H1 (cell line): ENCODE results near the gene KLF7. TPM values are rescaled to one million over a fixed set of nuclear protein-coding genes. Genes with fewer than 3 reads are reported as not detected.

Experiments
- CTCF ChIA-PET: fragments of 300-600 bp; sonication (Branson Sonifier 250); formaldehyde crosslinking; loops from one replicate; lab custom pipeline; 2021; ENCODE audit not compliant: partially characterized antibody; lab: Charles Lee
- POLR2A ChIA-PET: fragments of 300-600 bp; sonication (Branson Sonifier 250); formaldehyde crosslinking; loops from one replicate; lab custom pipeline; 2021; ENCODE audit warnings: inconsistent platforms; ENCODE audit not compliant: partially characterized antibody; lab: Charles Lee
- DNase-seq, 2 experiments: peaks; one replicate each; pipeline versions ENCODE4 v3.0.0 to v3.0.0-alpha.2; 2010 to 2022; ENCODE audit warnings: low spot score in 2 of 2, low read depth in 1 of 2, mixed read lengths in 1 of 2
- FAIRE-seq: peaks from 2 replicates; lab custom pipeline; 2011; peaks lifted over from hg19 to GRCh38; lab: Jason Lieb, UNC
- H2AFZ ChIP-seq: 2 replicates; pipeline ENCODE4 v1.8.1; 2012; ENCODE audit warnings: low read length, inconsistent platforms
- H2AK5ac ChIP-seq: 2 replicates; pipeline ENCODE4 v1.6.1; 2013; ENCODE audit warnings: low read depth, low read length
- H2BK120ac ChIP-seq: replicated peaks from 2 replicates; pipeline ENCODE3; 2013; ENCODE audit warnings: low read depth, low read length, inconsistent platforms
- H2BK12ac ChIP-seq: 2 replicates; pipeline ENCODE4 v1.6.1; 2013; ENCODE audit warnings: low read depth, low read length
- H2BK15ac ChIP-seq: 2 replicates; pipeline ENCODE4 v1.6.1; 2013; ENCODE audit warnings: low read length
- H2BK20ac ChIP-seq: 2 replicates; pipeline ENCODE4 v1.6.1; 2013; ENCODE audit warnings: low read length
- H2BK5ac ChIP-seq: 2 replicates; pipeline ENCODE4 v1.6.1; 2013; ENCODE audit warnings: low read depth, low read length
- H3K14ac ChIP-seq: 2 replicates; pipeline ENCODE4 v1.6.1; 2013; ENCODE audit warnings: inconsistent platforms; ENCODE audit not compliant: insufficient read length
- H3K18ac ChIP-seq: 2 replicates; pipeline ENCODE4 v1.6.1; 2013; ENCODE audit warnings: low read length; ENCODE audit errors: extremely low read depth
- H3K23ac ChIP-seq: 2 replicates; pipeline ENCODE4 v1.6.1; 2013; ENCODE audit warnings: inconsistent platforms; ENCODE audit not compliant: insufficient read length
- H3K23me2 ChIP-seq: 2 replicates; pipeline ENCODE4 v1.6.1; 2013; ENCODE audit warnings: low read depth, low read length
- H3K27ac ChIP-seq: 2 replicates; pipeline ENCODE4 v1.6.1; 2011; ENCODE audit warnings: low read depth, low read length, inconsistent platforms
- H3K27me3 ChIP-seq, 4 experiments: replicated peaks in 1 of 4; 1 replicate in 1 of 4; 2 replicates in 3 of 4; pipeline versions ENCODE4 v1.6.1 to v1.8.1; 2011 to 2013; ENCODE audit warnings: low read length in 3 of 4, mild to moderate bottlenecking in 3 of 4, inconsistent platforms in 2 of 4, mixed read lengths in 2 of 4, moderate library complexity in 1 of 4; ENCODE audit not compliant: control insufficient read depth in 3 of 4, insufficient read depth in 3 of 4; ENCODE audit errors: extremely low read depth in 1 of 4
- H3K36me3 ChIP-seq, 4 experiments: 2 replicates each; pipeline versions ENCODE4 v1.6.1 to v1.8.1; 2011 to 2013; ENCODE audit warnings: mild to moderate bottlenecking in 4 of 4, low read length in 3 of 4, moderate library complexity in 2 of 4, control low read depth in 1 of 4, inconsistent platforms in 1 of 4; ENCODE audit not compliant: insufficient read depth in 4 of 4, control insufficient read depth in 2 of 4
- H3K4ac ChIP-seq: replicated peaks from 2 replicates; pipeline ENCODE3; 2013; ENCODE audit warnings: low read length, low read depth, mixed read lengths, inconsistent platforms; ENCODE audit not compliant: insufficient read length
- H3K4me1 ChIP-seq, 4 experiments: replicated peaks in 1 of 4; 1 replicate in 1 of 4; 2 replicates in 3 of 4; pipeline versions ENCODE4 v1.6.1 to v1.8.1; 2011 to 2013; ENCODE audit warnings: low read length in 3 of 4, inconsistent platforms in 2 of 4, mixed read lengths in 1 of 4; ENCODE audit not compliant: insufficient read depth in 4 of 4, control insufficient read depth in 3 of 4
- H3K4me2 ChIP-seq, 2 experiments: 2 replicates each; pipeline versions ENCODE4 v1.6.1 to v1.8.1; 2011 to 2013; ENCODE audit warnings: low read depth in 2 of 2, low read length in 2 of 2, control low read depth in 1 of 2, inconsistent platforms in 1 of 2, mild to moderate bottlenecking in 1 of 2; ENCODE audit not compliant: insufficient read depth in 1 of 2
- H3K4me3 ChIP-seq, 4 experiments: fragments of 200-600, 300-600 bp in 1 of 4; sonication (generic), shearing (Covaris generic), sonication (Bioruptor Twin) in 1 of 4; 2 replicates each; pipeline versions ENCODE4 v1.5.1 to v1.8.1; 2011 to 2016; ENCODE audit warnings: low read length in 4 of 4, low read depth in 3 of 4, control low read depth in 2 of 4, inconsistent platforms in 2 of 4, mild to moderate bottlenecking in 2 of 4, mixed read lengths in 1 of 4, moderate library complexity in 1 of 4; ENCODE audit not compliant: insufficient read depth in 2 of 4; ENCODE audit errors: extremely low read depth in 1 of 4
- H3K56ac ChIP-seq: replicated peaks from 2 replicates; pipeline ENCODE3; 2013; ENCODE audit warnings: low read depth, mild to moderate bottlenecking, mixed read lengths, low read length, inconsistent platforms; ENCODE audit not compliant: insufficient read length
- H3K79me1 ChIP-seq: 2 replicates; pipeline ENCODE4 v1.6.1; 2013; ENCODE audit warnings: low read depth, low read length, control low read depth
- H3K79me2 ChIP-seq, 2 experiments: 2 replicates each; pipeline versions ENCODE4 v1.6.1 to v1.8.1; 2012 to 2013; ENCODE audit warnings: low read length in 2 of 2, mild to moderate bottlenecking in 2 of 2, inconsistent platforms in 1 of 2; ENCODE audit not compliant: insufficient read depth in 2 of 2, control insufficient read depth in 1 of 2
- H3K9ac ChIP-seq, 4 experiments: replicated peaks in 1 of 4; 1 replicate in 1 of 4; 2 replicates in 3 of 4; pipeline versions ENCODE4 v1.6.1 to v1.8.1; 2011 to 2013; ENCODE audit warnings: low read depth in 3 of 4, low read length in 3 of 4, control low read depth in 2 of 4, mild to moderate bottlenecking in 2 of 4, moderate library complexity in 2 of 4, inconsistent platforms in 1 of 4; ENCODE audit errors: extremely low read depth in 1 of 4
- H3K9me3 ChIP-seq, 2 experiments: 2 replicates each; pipeline versions ENCODE4 v1.6.1 to v1.8.1; 2012 to 2013; ENCODE audit warnings: mild to moderate bottlenecking in 2 of 2, moderate library complexity in 2 of 2, control low read depth in 1 of 2, inconsistent platforms in 1 of 2, low read depth in 1 of 2, low read length in 1 of 2, mixed read lengths in 1 of 2; ENCODE audit not compliant: insufficient read depth in 2 of 2
- H4K20me1 ChIP-seq, 2 experiments: replicated peaks in 1 of 2; 2 replicates each; pipeline versions ENCODE3 to v1.8.1; 2011 to 2013; ENCODE audit warnings: inconsistent platforms in 2 of 2, low read length in 2 of 2, mild to moderate bottlenecking in 1 of 2; ENCODE audit not compliant: insufficient read depth in 2 of 2, control insufficient read depth in 1 of 2
- H4K5ac ChIP-seq: 2 replicates; pipeline ENCODE4 v1.6.1; 2013; ENCODE audit warnings: low read length, low read depth, mixed read lengths, inconsistent platforms; ENCODE audit not compliant: insufficient read length
- H4K8ac ChIP-seq: 2 replicates; pipeline ENCODE4 v1.8.0; 2013; ENCODE audit warnings: mild to moderate bottlenecking, moderate library complexity, low read length, inconsistent platforms; ENCODE audit not compliant: insufficient read depth; ENCODE audit errors: extremely low read depth
- H4K91ac ChIP-seq: replicated peaks from 2 replicates; pipeline ENCODE3; 2013; ENCODE audit warnings: low read length, mixed read lengths, inconsistent platforms; ENCODE audit not compliant: insufficient read length
- ASH2L ChIP-seq: fragments of 200-600, 300-600 bp; sonication (generic); IDR thresholded peaks from one replicate; pipeline ENCODE4 v1.7.1; 2017; ENCODE audit warnings: low read length
- CBX5 ChIP-seq: fragments of 300-800, 300-1000 bp; sonication (generic); IDR thresholded peaks from 2 replicates; pipeline ENCODE4 v1.7.1; 2016; ENCODE audit warnings: antibody characterized with exemption, low read length, low read depth
- CEBPB ChIP-seq: IDR thresholded peaks from 2 replicates; pipeline ENCODE4 v1.6.1; 2012; ENCODE audit warnings: low read depth, low read length
- EGR1 ChIP-seq: IDR thresholded peaks from 2 replicates; pipeline ENCODE4 v1.6.1; 2011; ENCODE audit warnings: low read depth, low read length, borderline replicate concordance
- FOSL1 ChIP-seq: IDR thresholded peaks from 2 replicates; pipeline ENCODE4 v1.6.1; 2011; ENCODE audit warnings: mild to moderate bottlenecking, low read depth, low read length, moderate library complexity; ENCODE audit not compliant: insufficient read depth
- MAFK ChIP-seq: IDR thresholded peaks from 2 replicates; pipeline ENCODE4 v1.6.1; 2012; ENCODE audit warnings: low read depth, mild to moderate bottlenecking, improper control_type of control experiment, low read length
- NANOG ChIP-seq: IDR thresholded peaks from 2 replicates; pipeline ENCODE4 v1.6.1; 2011; ENCODE audit warnings: low read length, low read depth, mild to moderate bottlenecking, inconsistent platforms; ENCODE audit not compliant: insufficient read depth, poor library complexity, severe bottlenecking
- NRF1 ChIP-seq: IDR thresholded peaks from 2 replicates; pipeline ENCODE4 v1.6.1; 2011; ENCODE audit warnings: mild to moderate bottlenecking, low read depth, low read length, improper control_type of control experiment
- POLR2AphosphoS5 ChIP-seq: IDR thresholded peaks from 2 replicates; pipeline ENCODE4 v1.6.1; 2011; ENCODE audit warnings: low read depth, low read length
- SP4 ChIP-seq: IDR thresholded peaks from 2 replicates; pipeline ENCODE4 v1.6.1; 2012; ENCODE audit warnings: low read length, inconsistent platforms
- TAF1 ChIP-seq: IDR thresholded peaks from 2 replicates; pipeline ENCODE4 v1.6.1; 2011; ENCODE audit warnings: mild to moderate bottlenecking, low read depth, low read length
- ZNF274 ChIP-seq: IDR thresholded peaks from 2 replicates; pipeline ENCODE4 v1.7.0; 2012; ENCODE audit warnings: low read length, borderline replicate concordance; ENCODE audit errors: extremely low read depth
- WGBS, 2 experiments: shearing (Covaris generic) in 1 of 2; methylation state at CpG; one replicate each; pipeline versions ENCODE4 v1.1.6 to v1.1.7; 2013 to 2015; ENCODE audit warnings: low lambda C conversion rate in 2 of 2, mixed read lengths in 2 of 2, inconsistent platforms in 1 of 2, low coverage in 1 of 2, missing lambda C conversion rate in 1 of 2; ENCODE audit not compliant: insufficient replicate concordance in 2 of 2, insufficient coverage in 1 of 2, insufficient read length in 1 of 2; ENCODE audit errors: extremely low coverage in 1 of 2, missing lambda C conversion rate in 1 of 2; 5-methylcytosine and 5-hydroxymethylcytosine counted together
- polyA plus RNA-seq, 7 experiments: library from polyadenylated mRNA; depleted of rRNA in 3 of 7; stranded (reverse) in 5 of 7; unstranded in 2 of 7; fragments of >200 nt in 5 of 7; fragments of 200-250 nt in 2 of 7; gene quantifications; 1 replicate in 5 of 7; 2 replicates in 1 of 7; 4 replicates in 1 of 7; pipeline versions ENCODE4 v1.2.1 to v1.2.3, GENCODE V29; 2011 to 2013; ENCODE audit warnings: missing spikeins in 2 of 7, mixed read lengths in 2 of 7
- total RNA-seq: library from RNA; stranded (reverse); fragmentation: NEBNext Ultra II Directional; extraction: Animal tissue kit (Norgen Biotek cat#: 25700); gene quantifications from 2 replicates; pipeline ENCODE4 v1.2.1, GENCODE V29; 2021
- TF ChIP-seq, protein P1 (sequence below): IDR thresholded peaks from 2 replicates; pipeline ENCODE4 v1.6.1; 2012; ENCODE audit warnings: inconsistent platforms

The KLF7 gene
- total and polyA plus RNA-seq, 2 of the 8 experiments (the other 6 are each of a cell fraction or from before 2014, with no cell fraction given): 9.6 to 23.3 TPM

DNA sequence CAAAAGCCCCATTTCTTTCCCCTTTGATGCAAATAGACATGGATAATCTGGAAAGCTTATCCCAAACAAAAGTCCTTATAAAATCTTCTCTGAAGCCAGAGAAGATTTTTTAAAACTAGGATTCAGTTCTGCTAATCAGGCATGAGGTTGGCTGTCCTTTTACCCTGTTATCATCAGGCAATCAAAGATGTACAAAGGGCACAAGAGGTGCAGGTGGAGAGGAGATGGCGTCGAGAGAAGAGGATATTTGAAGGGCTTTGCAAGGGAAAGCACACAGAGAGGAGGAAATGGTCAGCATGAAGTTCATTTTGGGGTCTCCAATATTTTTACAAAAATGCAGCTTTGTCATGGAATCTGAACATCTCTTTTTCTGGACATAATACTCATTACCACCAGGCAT lies 88.5 kb downstream of the KLF7 start:
- no peak overlapping the region for H4K91ac ChIP-seq
- peaks cover 0 to 15% (median 5%) of the 10 kb centered on the region in 4 experiments; a peak in 5 of 8 replicates for H3K36me3 ChIP-seq
- POLR2A ChIA-PET: no interaction called here
- CTCF ChIA-PET: no interaction called here
- no peak overlapping the region for H3K23ac ChIP-seq
- H3K79me2 ChIP-seq: no peaks in the 10 kb centered on the region
- H2BK5ac ChIP-seq: no peak overlapping the region; the same call in 1 of the 2 replicates
- no peak overlapping the region for H2BK12ac ChIP-seq
- no peak overlapping the region for H2BK20ac ChIP-seq
- H3K4me2 ChIP-seq: no peak overlapping the region
- H3K4me1 ChIP-seq: peaks cover 0 to 5% (median 3%) of the 10 kb centered on the region in 4 experiments; a peak in 3 of 7 replicates
- H3K27me3 ChIP-seq: no peaks in the 10 kb centered on the region
- FAIRE-seq: no peak
- no peak overlapping the region for H3K56ac ChIP-seq
- no peak overlapping the region for H3K9ac ChIP-seq
- H3K4me3 ChIP-seq: no peak overlapping the region
- no peak overlapping the region for H4K5ac ChIP-seq
- H2AFZ ChIP-seq: no peak overlapping the region
- no peaks in the 10 kb centered on the region for H3K9me3 ChIP-seq
- DNase-seq: no peak
- H3K4ac ChIP-seq: no peak overlapping the region
- H3K79me1 ChIP-seq: no peaks in the 10 kb centered on the region
- H2BK15ac ChIP-seq: no peak overlapping the region
- no peak overlapping the region for H3K14ac ChIP-seq
- H2AK5ac ChIP-seq: no peak overlapping the region
- no peak overlapping the region for H4K8ac ChIP-seq
- 81% methylated on average over 2 of the region's 2 CpGs; no CpG with 5 or more reads in 1 of the 2 experiments for WGBS, 2 experiments
- no peaks in the 10 kb centered on the region for H4K20me1 ChIP-seq
- H3K18ac ChIP-seq: no peak overlapping the region
- H3K27ac ChIP-seq: no peak overlapping the region
- H3K23me2 ChIP-seq: no peaks in the 10 kb centered on the region; the same call in 1 of the 2 replicates
- H2BK120ac ChIP-seq: no peak overlapping the region
- TF ChIP-seq TAF1 (no peak), NANOG (no peak), NRF1 (no peak), CBX5 (no peak), POLR2AphosphoS5 (no peak), MAFK (no peak), EGR1 (no peak), ZNF274 (no peak), ASH2L (no peak), SP4 (no peak), FOSL1 (no peak), CEBPB (no peak)
- TF ChIP-seq, protein P1, sequence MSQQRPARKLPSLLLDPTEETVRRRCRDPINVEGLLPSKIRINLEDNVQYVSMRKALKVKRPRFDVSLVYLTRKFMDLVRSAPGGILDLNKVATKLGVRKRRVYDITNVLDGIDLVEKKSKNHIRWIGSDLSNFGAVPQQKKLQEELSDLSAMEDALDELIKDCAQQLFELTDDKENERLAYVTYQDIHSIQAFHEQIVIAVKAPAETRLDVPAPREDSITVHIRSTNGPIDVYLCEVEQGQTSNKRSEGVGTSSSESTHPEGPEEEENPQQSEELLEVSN: no peak
